H9 (cell line): ENCODE results near the gene RAB27B. TPM values are rescaled to one million over a fixed set of nuclear protein-coding genes. Genes with fewer than 3 reads are reported as not detected.

Experiments used
- DNase-seq: peaks from one replicate; pipeline ENCODE4 v3.0.0-alpha.2; 2017
- H2AFZ ChIP-seq: one replicate; pipeline ENCODE4 v1.6.1; 2013; ENCODE audit warnings: mild to moderate bottlenecking, low read length, control low read depth, moderate library complexity
- H2AK5ac ChIP-seq: 2 replicates; pipeline ENCODE4 v1.6.1; 2013; ENCODE audit warnings: low read length, control low read depth, mixed read lengths; ENCODE audit not compliant: insufficient read length
- H2BK120ac ChIP-seq: one replicate; pipeline ENCODE4 v1.6.1; 2013; ENCODE audit warnings: low read depth, mild to moderate bottlenecking, low read length, control low read depth, inconsistent platforms; ENCODE audit not compliant: poor library complexity, severe bottlenecking
- H2BK12ac ChIP-seq: 2 replicates; pipeline ENCODE4 v1.6.1; 2013; ENCODE audit warnings: low read length, control low read depth, mixed read lengths, low read depth; ENCODE audit not compliant: insufficient read length
- H2BK15ac ChIP-seq: 2 replicates; pipeline ENCODE4 v1.6.1; 2013; ENCODE audit warnings: low read depth, low read length, control low read depth
- H2BK20ac ChIP-seq: one replicate; pipeline ENCODE4 v1.6.1; 2013; ENCODE audit warnings: low read depth, mild to moderate bottlenecking, low read length, control low read depth, inconsistent platforms; ENCODE audit not compliant: poor library complexity, severe bottlenecking
- H2BK5ac ChIP-seq: 2 replicates; pipeline ENCODE4 v1.6.1; 2013; ENCODE audit warnings: low read length, control low read depth, mixed read lengths; ENCODE audit not compliant: insufficient read length
- H3K14ac ChIP-seq: 2 replicates; pipeline ENCODE4 v1.6.1; 2013; ENCODE audit warnings: low read length, control low read depth; ENCODE audit not compliant: insufficient read depth
- H3K18ac ChIP-seq: 2 replicates; pipeline ENCODE4 v1.6.1; 2013; ENCODE audit warnings: low read depth, mild to moderate bottlenecking, mixed read lengths, low read length, control low read depth; ENCODE audit not compliant: insufficient read length
- H3K23ac ChIP-seq: 2 replicates; pipeline ENCODE4 v1.6.1; 2013; ENCODE audit warnings: low read length, control low read depth, mixed read lengths, low read depth; ENCODE audit not compliant: insufficient read length
- H3K23me2 ChIP-seq: 2 replicates; pipeline ENCODE4 v1.6.1; 2013; ENCODE audit warnings: low read depth, mild to moderate bottlenecking, mixed read lengths, low read length, control low read depth; ENCODE audit not compliant: insufficient read length, poor library complexity, severe bottlenecking
- H3K27ac ChIP-seq: 2 replicates; pipeline ENCODE4 v1.5.1; 2013; ENCODE audit warnings: low read length, control low read depth, mixed read lengths, low read depth; ENCODE audit not compliant: insufficient read length
- H3K27me3 ChIP-seq: 2 replicates; pipeline ENCODE4 v1.6.1; 2013; ENCODE audit warnings: low read length, control low read depth, inconsistent platforms; ENCODE audit not compliant: insufficient read depth
- H3K4ac ChIP-seq: 2 replicates; pipeline ENCODE4 v1.6.1; 2013; ENCODE audit warnings: low read depth, mild to moderate bottlenecking, control low read depth, inconsistent platforms, low read length, moderate library complexity
- H3K4me1 ChIP-seq: 2 replicates; pipeline ENCODE4 v1.6.1; 2013; ENCODE audit warnings: low read length, control low read depth, inconsistent platforms; ENCODE audit not compliant: insufficient read depth
- H3K4me2 ChIP-seq: 2 replicates; pipeline ENCODE4 v1.6.1; 2013; ENCODE audit warnings: low read length, control low read depth, mixed read lengths; ENCODE audit not compliant: insufficient read length, insufficient read depth
- H3K56ac ChIP-seq: 2 replicates; pipeline ENCODE4 v1.6.1; 2013; ENCODE audit warnings: low read depth, mild to moderate bottlenecking, mixed read lengths, low read length, control low read depth; ENCODE audit not compliant: insufficient read length
- H3K79me1 ChIP-seq: 2 replicates; pipeline ENCODE4 v1.6.1; 2013; ENCODE audit warnings: low read depth, mild to moderate bottlenecking, moderate library complexity, low read length, control low read depth, inconsistent platforms; ENCODE audit not compliant: insufficient read depth, poor library complexity, severe bottlenecking
- H3K79me2 ChIP-seq: 2 replicates; pipeline ENCODE4 v1.6.1; 2013; ENCODE audit warnings: low read length, control low read depth, inconsistent platforms; ENCODE audit not compliant: insufficient read depth
- H3K9ac ChIP-seq: 2 replicates; pipeline ENCODE4 v1.6.1; 2013; ENCODE audit warnings: low read length, control low read depth, mixed read lengths; ENCODE audit not compliant: insufficient read length; ENCODE audit errors: extremely low read depth
- H3K9me3 ChIP-seq: one replicate; pipeline ENCODE4 v1.6.1; 2013; ENCODE audit warnings: low read depth, low read length, inconsistent platforms; ENCODE audit not compliant: control insufficient read depth
- H3T11ph ChIP-seq: one replicate; pipeline ENCODE4 v1.6.1; 2013; ENCODE audit warnings: mild to moderate bottlenecking, low read length, control low read depth, inconsistent platforms
- H4K20me1 ChIP-seq: one replicate; pipeline ENCODE4 v1.6.1; 2013; ENCODE audit not compliant: control insufficient read depth, insufficient read length, insufficient read depth
- H4K5ac ChIP-seq: 2 replicates; pipeline ENCODE4 v1.6.1; 2013; ENCODE audit warnings: low read depth, mild to moderate bottlenecking, mixed read lengths, low read length, control low read depth; ENCODE audit not compliant: insufficient read length
- H4K8ac ChIP-seq: replicated peaks from 2 replicates; pipeline ENCODE4 v1.6.1; 2013; ENCODE audit warnings: low read length, control low read depth, mixed read lengths, low read depth; ENCODE audit not compliant: insufficient read length
- H4K91ac ChIP-seq: 2 replicates; pipeline ENCODE4 v1.6.1; 2013; ENCODE audit warnings: low read depth, mild to moderate bottlenecking, moderate library complexity, mixed read lengths, low read length, control low read depth; ENCODE audit not compliant: insufficient read length
- H3K27ac Mint-ChIP-seq, 3 experiments: 2 replicates in 2 of 3; 3 replicates in 1 of 3; pipeline ENCODE4 v1.8.0; 2020 to 2021; ENCODE audit warnings: mixed read lengths in 3 of 3, mild to moderate bottlenecking in 1 of 3, moderate library complexity in 1 of 3
- H3K27me3 Mint-ChIP-seq: 2 replicates; pipeline ENCODE4 v1.8.0; 2021; ENCODE audit warnings: low read depth, mild to moderate bottlenecking, moderate library complexity, mixed read lengths
- H3K36me3 Mint-ChIP-seq, 3 experiments: 2 replicates in 2 of 3; 3 replicates in 1 of 3; pipeline ENCODE4 v1.8.0; 2020 to 2021; ENCODE audit warnings: low read depth in 3 of 3, mixed read lengths in 3 of 3; ENCODE audit not compliant: insufficient read depth in 1 of 3
- H3K4me1 Mint-ChIP-seq, 2 experiments: 2 replicates each; pipeline ENCODE4 v1.8.0; 2020; ENCODE audit warnings: mixed read lengths in 2 of 2
- H3K4me3 Mint-ChIP-seq, 2 experiments: 2 replicates in 1 of 2; 3 replicates in 1 of 2; pipeline ENCODE4 v1.8.0; 2020 to 2021; ENCODE audit warnings: mild to moderate bottlenecking in 2 of 2, mixed read lengths in 2 of 2, moderate library complexity in 1 of 2
- H3K9me3 Mint-ChIP-seq, 2 experiments: 2 replicates in 1 of 2; 3 replicates in 1 of 2; pipeline ENCODE4 v1.8.0; 2020; ENCODE audit warnings: mild to moderate bottlenecking in 2 of 2, mixed read lengths in 2 of 2, moderate library complexity in 1 of 2
- CTCF ChIP-seq: fragments of 200-600 bp; sonication (generic); conservative IDR thresholded peaks from 3 replicates; pipeline ENCODE4 v1.8.0; 2021; ENCODE audit warnings: antibody characterized with exemption, mild to moderate bottlenecking
- WGBS: extraction: QIAGEN DNeasy Blood & Tissue Kit; methylation state at CpG from one replicate; pipeline ENCODE4 v1.1.7; 2013; ENCODE audit warnings: missing lambda C conversion rate, low lambda C conversion rate, mixed read lengths; ENCODE audit not compliant: insufficient read length; ENCODE audit errors: extremely low coverage; 5-methylcytosine and 5-hydroxymethylcytosine counted together
- total RNA-seq: library from RNA; stranded (reverse); gene quantifications from 2 replicates; pipeline ENCODE4 v1.2.1, GENCODE V29; 2021

Gene RAB27B
- total RNA-seq, 1 experiment from 2014 or later: 0.15 TPM

GRCh38 chr18:54904581-54904980 lies 76.3 kb downstream of the RAB27B start:
- Histone ChIP-seq H3K27ac (no peak overlapping the region), H3K23ac (no peak overlapping the region), H3K18ac (no peak overlapping the region), H2BK12ac (no peak overlapping the region), H3K9me3 (no peaks in the 10 kb centered on the region), H3K4me2 (no peak overlapping the region), H4K8ac (no peak overlapping the region), H3K79me2 (no peaks in the 10 kb centered on the region), H3T11ph (no peak overlapping the region), H2BK5ac (no peak overlapping the region), H3K9ac (no peak overlapping the region), H4K5ac (no peak overlapping the region), H3K4ac (no peak overlapping the region), H4K20me1 (no peaks in the 10 kb centered on the region), H3K14ac (no peak overlapping the region), H3K23me2 (no peaks in the 10 kb centered on the region), H2BK120ac (no peak overlapping the region), H2BK15ac (no peak overlapping the region), H2AK5ac (no peak overlapping the region), H3K56ac (no peak overlapping the region), H3K27me3 (no peaks in the 10 kb centered on the region), H3K4me1 (no peaks in the 10 kb centered on the region), H2BK20ac (no peak overlapping the region), H3K79me1 (no peaks in the 10 kb centered on the region), H4K91ac (no peak overlapping the region), H2AFZ (no peak overlapping the region)
- Mint-ChIP-seq H3K9me3 (no peaks in the 10 kb centered on the region; a peak in 1 of 5 replicates), H3K27ac (no peak overlapping the region), H3K27me3 (no peaks in the 10 kb centered on the region), H3K36me3 (peaks cover 0 to 1% (median 0%) of the 10 kb centered on the region in 3 experiments; a peak in 1 of 7 replicates), H3K4me3 (no peak overlapping the region), H3K4me1 (0 out of 4 replicates have a peak, but pooled peaks cover 4 to 7% of the 10 kb centered on the region in 2 experiments)
- no CpG with 5 or more reads among the region's 2 CpGs for WGBS
- TF ChIP-seq CTCF: no peak
- DNase-seq: no peak
